HK-2 (cell line): ENCODE results near the gene TSHZ2.

ENCODE experiments used
- DNase-seq: peaks from one replicate; pipeline ENCODE4 v3.0.0-alpha.2; 2018; ENCODE audit not compliant: unreplicated experiment

TSHZ2 gene

GRCh38 chr20:53247468-53248103 lies 275.4 kb downstream of the TSHZ2 start:
- no peak for DNase-seq

- no peak for DNase-seq
These were observed 278.3 kb downstream of the TSHZ2 start for GRCh38 chr20:53250456-53250855.

GRCh38 chr20:53252002-53252401 lies 279.8 kb downstream of the TSHZ2 start:
- no peak for DNase-seq

- no peak for DNase-seq
These were observed 281.5 kb downstream of the TSHZ2 start for GRCh38 chr20:53253668-53254067.

DNA sequence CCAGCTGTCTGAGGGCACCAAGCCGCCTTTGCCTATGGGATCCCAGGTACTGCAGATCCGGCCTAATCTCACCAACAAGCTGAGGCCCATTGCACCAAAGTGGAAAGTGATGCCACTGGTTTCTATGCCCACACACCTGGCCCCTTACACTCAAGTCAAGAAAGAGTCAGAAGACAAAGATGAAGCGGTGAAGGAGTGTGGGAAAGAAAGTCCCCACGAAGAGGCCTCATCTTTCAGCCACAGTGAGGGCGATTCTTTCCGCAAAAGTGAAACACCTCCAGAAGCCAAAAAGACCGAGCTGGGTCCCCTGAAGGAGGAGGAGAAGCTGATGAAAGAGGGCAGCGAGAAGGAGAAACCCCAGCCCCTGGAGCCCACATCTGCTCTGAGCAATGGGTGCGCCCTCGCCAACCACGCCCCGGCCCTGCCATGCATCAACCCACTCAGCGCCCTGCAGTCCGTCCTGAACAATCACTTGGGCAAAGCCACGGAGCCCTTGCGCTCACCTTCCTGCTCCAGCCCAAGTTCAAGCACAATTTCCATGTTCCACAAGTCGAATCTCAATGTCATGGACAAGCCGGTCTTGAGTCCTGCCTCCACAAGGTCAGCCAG lies 283.0 kb downstream of the TSHZ2 start:
- DNase-seq: no peak

- DNase-seq: no peak
These were observed 286.6 kb downstream of the TSHZ2 start for GRCh38 chr20:53258741-53259140.

- DNase-seq: no peak
These were observed 288.0 kb downstream of the TSHZ2 start for GRCh38 chr20:53260168-53260567.

- no peak for DNase-seq
These were observed 288.4 kb downstream of the TSHZ2 start for GRCh38 chr20:53260591-53260990.

DNA sequence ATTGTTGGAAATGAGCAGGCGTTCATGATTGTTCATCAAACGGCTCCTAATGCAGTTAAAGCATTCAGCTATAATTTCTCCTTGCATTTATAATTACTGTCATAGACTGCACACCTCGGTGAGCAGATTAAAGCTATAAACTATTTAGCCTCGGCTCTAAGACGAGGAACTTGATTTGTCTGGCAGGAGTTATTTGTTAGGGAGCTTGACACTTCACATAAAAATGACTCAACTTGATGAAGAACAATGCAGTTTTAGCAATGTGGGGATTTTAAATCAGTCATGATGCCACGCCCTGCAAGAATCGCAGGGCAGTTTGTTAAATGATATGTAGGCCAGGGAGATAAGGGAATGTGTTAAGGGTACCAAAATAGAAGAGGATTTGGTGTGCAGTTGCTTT lies 290.2 kb downstream of the TSHZ2 start:
- DNase-seq: no peak

DNA sequence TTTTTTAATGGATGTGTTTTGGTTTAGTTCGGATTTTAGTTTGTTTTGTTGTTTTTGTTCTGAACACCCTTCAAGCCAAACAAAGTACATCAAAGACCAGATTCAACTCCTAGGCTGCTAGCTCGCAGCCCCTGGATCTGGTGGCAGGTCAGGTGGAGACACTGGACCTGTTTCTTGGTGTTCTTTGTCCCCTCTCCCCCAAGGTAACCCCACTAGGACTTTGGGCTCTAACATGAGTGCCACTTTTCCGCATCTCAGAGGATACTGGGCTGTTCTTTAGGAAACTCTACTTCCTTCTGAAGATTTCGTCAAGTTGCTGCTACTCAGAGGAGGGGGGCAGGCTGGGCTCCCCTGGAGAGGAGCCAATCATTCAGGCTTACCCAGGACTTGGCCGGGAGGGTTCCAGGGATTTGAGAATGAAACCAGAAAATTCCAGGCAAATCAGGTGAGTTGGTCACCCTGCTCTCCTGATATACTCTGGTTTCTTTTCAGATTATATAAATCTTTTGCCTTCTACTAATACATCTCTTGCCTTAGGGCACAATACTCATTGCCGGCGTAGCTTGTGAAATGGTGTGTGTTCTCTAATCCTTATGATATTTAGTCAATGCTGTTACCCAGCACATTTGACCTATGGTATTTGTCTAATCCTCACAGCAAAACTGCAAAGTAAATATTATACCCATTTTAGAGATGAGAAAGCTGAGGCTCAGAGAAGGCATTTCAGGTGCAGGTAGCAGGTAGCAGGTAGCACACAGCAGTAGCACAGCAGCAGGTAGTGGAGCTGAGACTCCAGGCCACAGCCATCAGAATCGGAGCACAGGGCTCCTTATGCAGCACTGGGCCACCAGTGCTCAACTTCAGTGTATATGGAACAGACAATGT lies 291.6 kb downstream of the TSHZ2 start:
- no peak for DNase-seq

GRCh38 chr20:53264604-53265003 lies 292.4 kb downstream of the TSHZ2 start:
- DNase-seq: no peak

DNA sequence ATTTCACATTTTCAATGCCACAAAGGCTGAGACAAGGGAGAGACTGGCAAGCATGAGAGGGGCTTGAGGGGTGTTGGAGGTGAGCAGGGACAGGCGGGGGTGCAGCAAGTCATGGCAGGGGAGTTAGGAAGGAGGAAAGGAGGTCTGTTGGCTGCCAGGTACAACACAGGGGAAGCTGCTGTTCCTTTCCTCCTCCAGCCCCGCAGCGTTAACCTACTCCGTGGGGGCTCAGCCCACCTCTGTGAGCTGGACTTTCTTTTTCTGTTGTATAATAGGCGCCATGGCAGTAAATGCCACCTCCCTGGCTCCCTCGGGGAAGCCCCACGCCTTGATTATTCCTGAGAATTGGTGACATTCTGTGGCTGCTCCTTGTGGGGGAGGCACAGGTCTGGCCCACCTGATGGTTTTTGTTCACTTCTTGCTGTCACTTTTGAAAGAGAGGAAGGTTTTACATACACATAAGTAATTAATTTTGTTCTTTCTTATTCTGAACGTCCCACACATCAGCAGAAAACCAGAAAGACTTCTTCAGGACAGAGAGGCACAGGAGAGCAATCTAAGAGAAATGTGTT lies 293.2 kb downstream of the TSHZ2 start:
- DNase-seq: no peak

GRCh38 chr20:53269380-53269779 lies 297.2 kb downstream of the TSHZ2 start:
- DNase-seq: no peak

GRCh38 chr20:53270792-53271375 lies 298.7 kb downstream of the TSHZ2 start:
- DNase-seq: no peak

DNA sequence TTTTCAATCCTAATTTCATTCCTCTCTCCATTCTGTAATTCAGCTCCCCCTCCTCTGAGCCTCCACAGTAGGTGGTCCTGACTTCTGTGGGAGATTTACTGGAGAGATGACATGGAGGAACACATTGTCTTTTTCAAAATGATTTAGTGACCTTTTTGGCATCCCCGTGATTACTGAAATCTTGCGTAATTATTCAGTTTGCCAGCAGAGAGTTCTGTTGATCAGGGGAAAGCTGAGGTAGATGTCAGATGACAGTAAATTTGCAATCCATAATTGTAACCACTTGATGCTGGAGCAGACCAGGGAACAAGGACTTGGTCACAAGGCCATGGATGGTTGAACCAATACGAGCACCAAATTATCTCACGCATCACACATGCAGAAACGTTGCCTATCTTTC lies 302.2 kb downstream of the TSHZ2 start:
- DNase-seq: no peak

- no peak for DNase-seq
These were observed 302.6 kb downstream of the TSHZ2 start for GRCh38 chr20:53274807-53275206.

DNA sequence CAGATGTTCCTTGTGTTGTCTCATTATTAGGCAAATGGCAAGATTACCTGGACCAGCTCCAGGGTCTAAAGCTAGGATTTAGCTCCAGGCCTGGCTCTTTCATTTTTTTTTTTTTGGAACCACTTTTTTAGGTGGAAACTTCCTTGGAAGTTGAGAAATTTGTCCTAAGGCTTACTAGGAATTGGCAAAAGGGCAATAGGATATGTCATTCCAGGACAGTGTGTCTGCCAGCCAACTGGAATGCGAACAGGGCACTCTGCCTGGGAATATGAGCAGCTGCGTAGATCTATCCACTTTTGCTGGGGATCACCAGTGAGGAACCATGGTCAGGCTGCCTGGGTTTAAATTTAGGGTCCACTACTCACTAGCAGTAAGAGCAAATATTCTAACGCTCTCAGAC lies 304.0 kb downstream of the TSHZ2 start:
- no peak for DNase-seq

GRCh38 chr20:53278555-53278954 lies 306.4 kb downstream of the TSHZ2 start:
- no peak for DNase-seq

GRCh38 chr20:53279735-53280134 lies 307.6 kb downstream of the TSHZ2 start:
- DNase-seq: no peak

DNA sequence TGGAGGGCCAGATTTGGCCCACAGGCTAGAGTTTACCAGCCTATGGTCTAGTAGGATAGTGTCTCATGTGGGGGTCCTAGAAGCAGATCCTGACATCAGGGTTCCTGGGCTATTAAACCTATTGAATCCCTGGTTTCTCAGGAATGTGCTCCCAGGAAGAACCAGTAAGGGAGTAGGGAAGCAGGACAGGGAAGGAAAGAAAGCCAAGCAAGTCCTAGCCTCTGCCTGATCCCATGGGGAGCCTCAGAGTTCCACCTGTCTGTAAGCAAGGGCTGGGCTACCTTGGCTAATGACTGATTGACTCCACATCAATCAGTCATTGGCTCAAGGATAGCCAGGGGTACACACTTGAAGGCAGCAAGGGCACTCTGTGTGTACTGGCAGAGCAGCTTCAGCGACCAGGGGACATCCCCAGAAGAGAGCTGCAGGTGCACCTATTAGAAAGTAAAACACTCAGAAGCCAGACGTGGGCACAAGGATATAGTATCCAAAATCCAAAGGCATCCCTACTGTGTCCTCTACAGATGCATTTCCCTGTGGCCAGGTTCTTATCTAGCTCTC lies 309.5 kb downstream of the TSHZ2 start:
- DNase-seq: no peak

GRCh38 chr20:53282217-53282955 lies 310.2 kb downstream of the TSHZ2 start:
- DNase-seq: no peak
